ENCODE results near the gene ATRX.

Gene ATRX

GRCh38 chrX:77793946-77794345 is 7.9 kb upstream of the ATRX start:
- Histone ChIP-seq H3K4me3 (replicated peaks; ENCODE audit: insufficient read depth, low read length) (no peak overlapping the region), H3K27ac (replicated peaks) (no peak overlapping the region), H3K27me3 (ENCODE audit: insufficient read depth, poor library complexity, severe bottlenecking) (no peaks in the 10 kb centered on the region)
- DNase-seq (ENCODE audit: low read depth in 1 of 2, low spot score in 1 of 2): no peak
- TF ChIP-seq REST (IDR thresholded peaks at IDR 0.05; ENCODE audit: insufficient replicate concordance, low read depth): no peak
- no peak for TF ChIP-seq SPI1 (IDR thresholded peaks at IDR 0.05; ENCODE audit: borderline replicate concordance, low read depth)
- no peak for TF ChIP-seq CTCF (IDR thresholded peaks at IDR 0.05; ENCODE audit: insufficient read depth, low read length)
- no peak for TF ChIP-seq GABPA (IDR thresholded peaks at IDR 0.05; ENCODE audit: low read depth)
- no peak for TF ChIP-seq POLR2AphosphoS5 (IDR thresholded peaks at IDR 0.05; ENCODE audit: low read depth)

- TF ChIP-seq GABPA (IDR thresholded peaks at IDR 0.05; ENCODE audit: low read depth): no peak
- no peak for TF ChIP-seq CTCF (IDR thresholded peaks at IDR 0.05; ENCODE audit: insufficient read depth, low read length)
- TF ChIP-seq REST (IDR thresholded peaks at IDR 0.05; ENCODE audit: insufficient replicate concordance, low read depth): no peak
- no peak for TF ChIP-seq POLR2AphosphoS5 (IDR thresholded peaks at IDR 0.05; ENCODE audit: low read depth)
- no peak for TF ChIP-seq SPI1 (IDR thresholded peaks at IDR 0.05; ENCODE audit: borderline replicate concordance, low read depth)
- H3K4me3 ChIP-seq (replicated peaks; ENCODE audit: insufficient read depth, low read length): no peak overlapping the region
- H3K27me3 ChIP-seq (ENCODE audit: insufficient read depth, poor library complexity, severe bottlenecking): no peaks in the 10 kb centered on the region
- H3K27ac ChIP-seq (replicated peaks): no peak overlapping the region
- DNase-seq (ENCODE audit: low read depth in 1 of 2, low spot score in 1 of 2): no peak
Measured at GRCh38 chrX:77788050-77788449, 2.0 kb upstream of the ATRX start.

GRCh38 chrX:77786365-77786680 is 307 bp upstream of the ATRX start:
- DNase-seq (ENCODE audit: low read depth in 1 of 2, low spot score in 1 of 2): no peak

More at GRCh38 chrX:77786365-77786680, 307 bp upstream of the ATRX start:
- H3K27me3 ChIP-seq (ENCODE audit: insufficient read depth, poor library complexity, severe bottlenecking): no peaks in the 10 kb centered on the region
- H3K27ac ChIP-seq (replicated peaks): peak overlapping the region; percentile 90
- peak overlapping the region; percentile 57 for H3K4me3 ChIP-seq (replicated peaks; ENCODE audit: insufficient read depth, low read length)
- TF ChIP-seq REST (IDR thresholded peaks at IDR 0.05; ENCODE audit: insufficient replicate concordance, low read depth) (no peak), CTCF (IDR thresholded peaks at IDR 0.05; ENCODE audit: insufficient read depth, low read length) (no peak)

Data from HL-60 (cell line).